ENCODE results near the gene SCAANT1.
A peak's percentile ranks its signal among the peaks of the same experiment; 100 is the strongest.

The SCAANT1 gene

GRCh38 chr3:63933459-63933858, 21.3 kb upstream of the SCAANT1 start:
- DNase-seq, result no peak

GRCh38 chr3:63932509-63933212, 20.5 kb upstream of the SCAANT1 start:
- DNase-seq, result no peak

DNA sequence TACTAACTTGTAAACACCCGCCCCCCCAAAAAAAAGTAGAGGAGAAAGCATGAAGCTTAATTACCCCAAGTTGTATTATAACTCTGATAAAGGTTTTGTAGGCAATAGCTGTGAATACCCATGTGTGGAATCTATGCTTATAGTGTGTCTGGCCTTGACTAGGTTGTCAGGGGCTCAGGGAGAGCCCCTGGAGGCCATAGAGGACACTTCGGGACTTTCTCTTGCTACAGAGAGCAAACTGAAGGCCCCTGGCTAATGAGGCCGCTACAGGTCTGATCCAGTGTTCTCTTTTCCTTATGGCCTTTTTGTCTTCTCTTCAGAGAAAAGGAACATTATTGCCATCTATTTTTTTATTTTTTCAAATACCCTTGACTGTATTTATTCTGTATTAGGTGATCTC, 19.1 kb upstream of the SCAANT1 start:
- no peak for DNase-seq

DNA sequence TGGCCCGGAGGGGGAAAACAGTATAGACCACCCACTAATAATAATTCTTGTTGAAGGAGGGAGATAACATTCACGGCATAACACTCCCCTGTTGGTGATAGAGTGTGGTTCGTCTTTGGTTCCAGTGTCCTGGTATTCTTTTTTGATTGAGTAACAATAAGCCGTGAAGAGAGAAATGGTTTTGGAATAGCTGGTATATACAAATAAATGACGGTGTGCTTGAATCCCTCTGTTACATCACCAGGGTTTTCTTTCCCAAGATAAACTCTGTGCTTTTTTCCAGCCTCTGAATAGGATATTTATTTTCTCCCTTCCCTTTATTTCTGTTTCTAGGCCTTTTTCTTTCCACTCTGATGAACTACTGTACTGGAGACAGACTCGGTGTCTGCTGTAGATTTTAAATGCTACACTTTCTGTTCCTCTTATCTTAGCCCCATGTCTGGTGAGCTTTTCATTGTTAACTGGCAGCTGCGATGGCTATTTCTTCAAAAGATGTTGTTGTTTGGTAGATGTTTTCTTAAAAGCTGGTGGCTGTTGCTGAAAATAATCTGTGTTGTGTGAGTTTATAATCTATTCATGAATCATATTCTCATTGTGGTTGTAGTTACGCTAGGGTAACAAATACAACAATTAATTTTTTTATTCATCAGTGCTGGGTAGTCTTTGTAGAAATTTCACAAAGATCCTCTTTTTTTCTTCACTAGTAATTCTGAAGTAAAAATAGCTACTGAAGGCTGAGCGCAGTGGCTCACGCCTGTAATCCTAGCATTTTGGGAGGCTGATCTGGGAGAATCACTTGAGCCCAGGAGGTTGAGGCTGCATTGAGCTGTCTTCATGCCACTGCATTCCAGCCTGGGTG, 15.5 kb upstream of the SCAANT1 start:
- DNase-seq, result no peak

DNA sequence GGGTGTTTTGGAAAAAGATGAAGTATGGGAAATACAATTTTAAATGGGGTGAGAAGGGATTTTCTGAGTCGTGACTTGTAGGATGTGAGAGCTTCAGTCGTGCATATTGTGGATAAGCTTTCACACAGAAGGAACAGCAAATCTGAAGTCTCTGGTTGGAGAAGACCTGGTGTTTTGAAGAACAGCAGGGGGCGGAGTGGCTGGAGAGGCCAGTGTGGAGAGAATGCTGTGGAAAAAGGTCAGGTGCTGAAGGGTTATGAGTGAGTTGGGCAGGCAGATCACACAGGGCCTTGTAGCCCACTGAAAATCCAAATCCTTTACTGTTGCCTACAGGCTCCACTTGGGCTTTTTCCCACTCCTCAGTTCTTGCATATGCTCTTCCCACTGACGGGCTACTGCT, 14.1 kb upstream of the SCAANT1 start:
- no peak for DNase-seq

GRCh38 chr3:63922491-63923199, 10.5 kb upstream of the SCAANT1 start:
- no peak for DNase-seq

DNA sequence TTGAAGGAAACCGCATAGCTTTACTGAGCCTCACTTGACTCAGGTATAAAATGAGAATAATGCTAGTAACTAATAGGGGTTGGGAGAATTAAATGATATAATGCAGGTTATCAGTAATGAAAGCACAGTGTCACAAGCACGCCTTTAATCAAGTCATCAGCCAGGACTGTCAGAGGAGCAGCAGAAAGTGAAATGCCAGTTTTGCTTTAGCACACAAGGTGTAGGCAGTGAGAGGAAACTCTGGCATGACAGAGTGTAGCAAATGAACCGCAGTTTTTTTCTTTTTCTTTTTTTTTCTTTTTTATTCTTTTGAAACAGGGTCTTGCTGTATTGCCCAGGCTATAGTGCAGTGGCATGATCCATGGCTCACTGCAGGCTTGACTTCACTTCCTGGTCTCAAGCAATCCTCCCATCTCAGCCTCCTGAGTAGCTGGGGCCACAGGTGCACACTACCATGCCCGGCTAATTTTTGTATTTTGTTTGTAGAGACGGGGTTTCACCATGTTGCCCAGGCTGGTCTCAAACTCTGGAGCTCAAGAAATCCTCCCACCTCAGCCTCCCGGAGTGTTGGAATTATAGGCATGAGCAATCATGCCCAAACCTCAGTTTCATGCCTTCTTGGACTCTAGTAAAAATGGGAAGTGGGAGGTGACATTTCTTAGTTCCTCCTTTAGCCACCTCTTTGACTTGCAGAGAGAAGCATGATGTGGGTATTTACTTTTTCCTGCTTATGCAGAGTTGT, 9.7 kb upstream of the SCAANT1 start:
- DNase-seq, result no peak

DNA sequence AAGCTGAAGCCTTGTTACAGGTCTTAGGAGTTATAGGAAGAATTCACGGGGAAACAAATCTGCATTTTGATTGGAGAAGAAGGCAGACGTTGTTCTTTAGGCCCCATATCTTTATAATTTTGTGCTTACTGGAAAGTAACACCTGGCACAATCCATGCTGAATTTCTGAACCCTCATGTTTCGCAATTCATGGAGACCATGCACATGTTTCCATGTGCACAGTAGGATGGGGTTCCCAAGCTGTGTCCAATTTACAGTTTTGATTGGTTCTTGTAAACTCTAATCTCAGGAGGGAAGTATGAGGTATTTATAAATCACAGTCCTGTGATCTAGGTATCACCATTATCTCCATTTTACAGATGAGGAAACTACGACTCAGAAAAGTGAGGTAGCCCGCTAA, 7.8 kb upstream of the SCAANT1 start:
- DNase-seq, result no peak

DNA sequence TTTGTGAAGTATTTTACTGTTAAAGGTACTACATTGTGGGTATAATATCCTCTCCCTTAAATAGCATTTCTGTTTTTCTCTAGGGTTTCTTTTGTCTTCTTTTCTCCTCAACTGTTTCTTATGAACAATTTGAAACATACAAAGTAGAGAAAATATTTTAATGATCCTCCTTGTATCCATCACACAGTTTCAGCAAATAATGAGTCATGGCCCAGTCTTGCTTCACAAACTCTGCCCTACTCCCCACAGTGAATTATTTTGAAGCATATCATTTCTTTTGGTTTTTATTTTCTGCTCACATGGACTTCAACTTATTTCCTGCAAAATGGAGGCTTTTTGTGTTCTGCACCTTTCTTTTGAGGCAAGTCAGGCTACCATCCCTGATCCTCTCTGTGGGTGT, 6.1 kb upstream of the SCAANT1 start:
- no peak for DNase-seq

DNA sequence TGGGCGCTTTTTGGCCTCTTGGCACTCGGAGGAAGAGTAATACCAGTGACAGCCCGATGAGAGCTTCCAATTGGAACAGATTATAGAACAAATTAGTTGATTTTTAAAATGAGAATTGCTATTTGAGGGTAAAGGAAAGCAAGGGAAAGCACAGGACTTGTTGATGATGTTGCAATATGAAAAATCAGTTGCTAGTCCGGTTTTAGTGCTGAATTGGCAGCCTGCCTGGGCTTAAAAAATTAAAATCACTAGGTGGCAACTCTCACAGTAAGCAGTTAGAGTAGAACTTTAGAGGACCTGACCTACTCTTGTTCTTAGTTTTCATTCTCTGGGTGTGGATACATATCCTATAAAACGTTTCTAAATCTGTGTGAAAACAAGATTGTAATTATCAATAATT, 2.1 kb upstream of the SCAANT1 start:
- no peak for DNase-seq

DNA sequence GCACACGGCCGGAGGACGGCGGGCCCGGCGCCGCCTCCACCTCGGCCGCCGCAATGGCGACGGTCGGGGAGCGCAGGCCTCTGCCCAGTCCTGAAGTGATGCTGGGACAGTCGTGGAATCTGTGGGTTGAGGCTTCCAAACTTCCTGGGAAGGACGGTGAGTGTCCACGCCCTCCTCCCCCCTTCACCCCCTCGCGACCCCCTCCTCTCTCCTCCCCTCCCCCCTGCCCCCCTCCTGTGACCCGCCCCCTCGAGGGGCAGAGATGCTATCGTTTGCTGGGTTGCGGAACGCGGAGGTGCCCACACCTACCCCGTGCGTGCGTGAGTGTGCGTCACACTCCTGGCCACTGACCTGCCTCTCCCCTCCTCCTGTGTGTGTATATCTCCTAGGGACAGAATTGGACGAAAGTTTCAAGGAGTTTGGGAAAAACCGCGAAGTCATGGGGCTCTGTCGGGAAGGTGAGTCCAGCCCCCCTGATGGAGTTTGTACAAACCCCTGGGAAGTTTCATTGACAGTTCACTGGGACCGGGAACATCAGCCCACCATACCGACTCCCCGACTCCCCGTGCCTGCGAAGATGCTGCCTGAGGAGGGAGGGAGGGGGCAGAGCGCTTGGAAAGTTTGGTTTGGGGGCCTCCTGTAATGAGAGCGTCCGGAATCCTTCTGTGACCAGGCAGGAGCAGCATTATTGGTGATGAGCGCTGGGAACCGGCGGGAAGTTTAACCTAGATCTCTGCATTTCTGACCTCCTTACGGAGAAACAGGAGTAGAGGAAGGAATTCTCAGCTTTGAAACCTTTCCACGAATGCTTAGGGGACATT, 795 bp upstream of the SCAANT1 start:
- peak; percentile 45 to 59 for DNase-seq

DNA sequence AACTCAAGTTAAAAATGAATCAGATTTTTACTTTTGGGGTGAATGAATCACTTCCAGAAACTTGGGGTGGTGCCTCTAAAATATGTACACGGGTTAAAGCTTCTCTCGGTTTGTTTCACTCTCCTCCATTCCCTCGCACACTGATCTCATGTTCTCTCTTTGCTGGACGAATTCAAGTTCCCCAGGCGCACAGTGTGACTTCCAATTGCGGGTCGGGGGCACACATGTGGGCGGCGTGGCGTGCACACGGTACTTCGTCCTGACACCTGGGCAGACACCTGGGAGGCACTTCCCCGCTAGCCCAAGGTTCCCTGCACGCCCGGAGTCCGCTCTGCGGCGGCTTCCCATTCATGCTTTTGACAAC, 692 bp downstream of the SCAANT1 start:
- no peak for DNase-seq

GRCh38 chr3:63910891-63911290, 1.3 kb downstream of the SCAANT1 start:
- no peak for DNase-seq

DNA sequence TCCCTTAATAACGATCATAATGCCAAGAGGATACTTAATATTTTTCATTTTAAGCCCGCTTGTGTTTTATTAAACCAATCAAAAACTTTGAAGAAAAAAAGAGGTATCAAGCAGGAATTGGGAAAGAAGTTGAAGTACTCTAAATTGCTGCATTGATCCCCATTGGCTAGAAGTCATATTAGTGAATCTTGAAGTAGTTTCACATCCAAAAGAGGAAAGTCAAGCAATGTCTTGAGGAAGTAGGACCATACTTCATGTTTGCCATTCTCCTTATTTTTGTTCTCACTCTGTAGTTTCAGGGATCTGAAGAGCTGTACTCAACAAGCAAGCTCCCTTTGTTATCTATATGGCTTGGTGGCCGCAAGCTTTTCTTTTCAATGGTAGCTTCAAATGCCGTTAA, 2.2 kb downstream of the SCAANT1 start:
- DNase-seq, result no peak

GRCh38 chr3:63909431-63909830, 2.8 kb downstream of the SCAANT1 start:
- DNase-seq, result no peak

GRCh38 chr3:63908776-63909175, 3.4 kb downstream of the SCAANT1 start:
- DNase-seq, result no peak

- DNase-seq, result no peak
Observed at GRCh38 chr3:63908081-63908736, 4.0 kb downstream of the SCAANT1 start.

- no peak for DNase-seq
Observed at GRCh38 chr3:63905731-63906620, 6.2 kb downstream of the SCAANT1 start.

- no peak for DNase-seq
Observed at GRCh38 chr3:63900459-63900858, 11.7 kb downstream of the SCAANT1 start.

- no peak for DNase-seq
Observed at GRCh38 chr3:63900010-63900409, 12.2 kb downstream of the SCAANT1 start.
